WTC11 (cell line): ENCODE data around the gene GRAMD1A. TPM values are rescaled to one million over a fixed set of nuclear protein-coding genes. Genes with fewer than 3 reads are reported as not detected.
A peak's percentile ranks its signal among the peaks of the same experiment; 100 is the strongest.

Experiments
- ATAC-seq: fragments of 200-7000 bp; cut with Tn5 transposase; 2 replicates; pipeline ENCODE4 v1.10.0; 2021; ENCODE audit warnings: mild to moderate bottlenecking, moderate library complexity
- CTCF ChIA-PET: fragments of 300-600 bp; sonication (Branson Sonifier 250); formaldehyde crosslinking; loops from one replicate; lab custom pipeline; 2021; ENCODE audit warnings: antibody characterized with exemption; lab: Charles Lee
- POLR2A ChIA-PET: fragments of 350-600 bp; sonication (Branson Sonifier 250); formaldehyde crosslinking; loops from one replicate; lab custom pipeline; 2021; ENCODE audit warnings: antibody characterized with exemption; lab: Charles Lee
- DNase-seq: peaks from one replicate; pipeline ENCODE4 v3.0.0; 2021; ENCODE audit warnings: low spot score
- H3K27ac Mint-ChIP-seq: 2 replicates; pipeline ENCODE4 v1.8.0; 2021; ENCODE audit warnings: mixed read lengths
- H3K27me3 Mint-ChIP-seq: 2 replicates; pipeline ENCODE4 v1.8.0; 2021; ENCODE audit warnings: low read depth, mild to moderate bottlenecking, moderate library complexity, mixed read lengths
- H3K36me3 Mint-ChIP-seq: 2 replicates; pipeline ENCODE4 v1.8.0; 2021; ENCODE audit warnings: mixed read lengths
- H3K4me1 Mint-ChIP-seq: 2 replicates; pipeline ENCODE4 v1.8.0; 2022; ENCODE audit warnings: mixed read lengths
- H3K4me3 Mint-ChIP-seq: 2 replicates; pipeline ENCODE4 v1.8.0; 2021; ENCODE audit warnings: mild to moderate bottlenecking, moderate library complexity, mixed read lengths
- H3K9me3 Mint-ChIP-seq: 2 replicates; pipeline ENCODE4 v1.8.0; 2021; ENCODE audit warnings: mixed read lengths
- CBFB ChIP-seq: sonication (generic); formaldehyde crosslinking; IDR thresholded peaks from 2 replicates; pipeline ENCODE4 v1.8.1; 2022; ENCODE audit warnings: mild to moderate bottlenecking, low read depth, missing genetic modification reagents
- EMX1 ChIP-seq: fragments of 250-450 bp; sonication (Bioruptor Pico); IDR thresholded peaks from 2 replicates; pipeline ENCODE4 v1.8.0; 2021; ENCODE audit warnings: mild to moderate bottlenecking
- FOXK1 ChIP-seq: sonication (generic); formaldehyde crosslinking; IDR thresholded peaks from 2 replicates; pipeline ENCODE4 v1.8.0; 2022; ENCODE audit warnings: mild to moderate bottlenecking, moderate library complexity, missing genetic modification reagents
- FOXP1 ChIP-seq: sonication (generic); formaldehyde crosslinking; IDR thresholded peaks from 2 replicates; pipeline ENCODE4 v1.8.0; 2022; ENCODE audit warnings: missing genetic modification reagents, mild to moderate bottlenecking, moderate library complexity, borderline replicate concordance
- GTF2I ChIP-seq: fragments of 250-450 bp; sonication (Bioruptor Pico); conservative IDR thresholded peaks from 2 replicates; pipeline ENCODE4 v1.4.0; 2021; ENCODE audit warnings: mild to moderate bottlenecking
- IRF2 ChIP-seq: sonication (generic); formaldehyde crosslinking; IDR thresholded peaks from 2 replicates; pipeline ENCODE4 v1.8.0; 2022; ENCODE audit warnings: low read depth, missing genetic modification reagents, borderline replicate concordance
- JAZF1 ChIP-seq: fragments of 250-450 bp; sonication (Bioruptor Pico); IDR thresholded peaks from 2 replicates; pipeline ENCODE4 v1.9.0; 2021; ENCODE audit warnings: moderate library complexity, mild to moderate bottlenecking, inconsistent platforms
- KAT7 ChIP-seq: sonication (generic); formaldehyde crosslinking; IDR thresholded peaks from 2 replicates; pipeline ENCODE4 v1.8.1; 2023; ENCODE audit warnings: missing genetic modification reagents, mild to moderate bottlenecking, borderline replicate concordance
- MYBL2 ChIP-seq: sonication (generic); formaldehyde crosslinking; IDR thresholded peaks from 2 replicates; pipeline ENCODE4 v1.8.1; 2023; ENCODE audit warnings: mild to moderate bottlenecking, moderate library complexity, missing genetic modification reagents
- NFATC4 ChIP-seq: fragments of 250-450 bp; sonication (Bioruptor Pico); IDR thresholded peaks from 2 replicates; pipeline ENCODE4 v1.9.0; 2021; ENCODE audit warnings: mild to moderate bottlenecking
- NFYB ChIP-seq: sonication (generic); formaldehyde crosslinking; conservative IDR thresholded peaks from 2 replicates; pipeline ENCODE4 v1.8.0; 2022; ENCODE audit warnings: low read depth, missing genetic modification reagents
- OVOL2 ChIP-seq: fragments of 250-450 bp; sonication (Bioruptor Pico); IDR thresholded peaks from 2 replicates; pipeline ENCODE4 v1.9.0; 2021; ENCODE audit warnings: mild to moderate bottlenecking, borderline replicate concordance
- PRRX2 ChIP-seq: fragments of 250-450 bp; sonication (Bioruptor Pico); IDR thresholded peaks from 2 replicates; pipeline ENCODE4 v1.8.0; 2021; ENCODE audit warnings: mild to moderate bottlenecking
- SP1 ChIP-seq: sonication (generic); formaldehyde crosslinking; conservative IDR thresholded peaks from 2 replicates; pipeline ENCODE4 v1.8.1; 2022; ENCODE audit warnings: missing genetic modification reagents
- TP53 ChIP-seq: sonication (generic); formaldehyde crosslinking; IDR thresholded peaks from 2 replicates; pipeline ENCODE4 v1.8.1; 2023; ENCODE audit warnings: mild to moderate bottlenecking, missing genetic modification reagents
- ZNF121 ChIP-seq: sonication (generic); formaldehyde crosslinking; IDR thresholded peaks from 2 replicates; pipeline ENCODE4 v1.8.0; 2023; ENCODE audit warnings: missing genetic modification reagents
- ZNF396 ChIP-seq: fragments of 250-450 bp; sonication (Bioruptor Pico); IDR thresholded peaks from 2 replicates; pipeline ENCODE4 v1.8.0; 2021; ENCODE audit warnings: mild to moderate bottlenecking, moderate library complexity, borderline replicate concordance
- ZNF423 ChIP-seq: fragments of 250-450 bp; sonication (Bioruptor Pico); IDR thresholded peaks from 2 replicates; pipeline ENCODE4 v2.1.2; 2022; ENCODE audit warnings: mild to moderate bottlenecking, moderate library complexity
- ZNF671 ChIP-seq: fragments of 250-450 bp; sonication (Bioruptor Pico); IDR thresholded peaks from 2 replicates; pipeline ENCODE4 v1.8.0; 2021; ENCODE audit warnings: mild to moderate bottlenecking
- total RNA-seq: library from RNA; stranded (reverse); gene quantifications from 3 replicates; pipeline ENCODE4 v1.2.3, GENCODE V29; 2021
- TF ChIP-seq, protein P1 (sequence below): sonication (generic); formaldehyde crosslinking; IDR thresholded peaks from 2 replicates; pipeline ENCODE4 v1.8.1; 2023; ENCODE audit warnings: mild to moderate bottlenecking, missing genetic modification reagents, moderate library complexity
- TF ChIP-seq, protein P2 (sequence below): sonication (generic); formaldehyde crosslinking; IDR thresholded peaks from 2 replicates; pipeline ENCODE4 v1.8.0; 2022; ENCODE audit warnings: mild to moderate bottlenecking, missing genetic modification reagents
- TF ChIP-seq, protein P3 (sequence below): sonication (generic); formaldehyde crosslinking; IDR thresholded peaks from 2 replicates; pipeline ENCODE4 v1.8.1; 2023; ENCODE audit warnings: mild to moderate bottlenecking, moderate library complexity, missing genetic modification reagents
- TF ChIP-seq, protein P4 (sequence below): fragments of 200-600 bp; IDR thresholded peaks from 2 replicates; pipeline ENCODE4 v1.8.0; 2022; ENCODE audit warnings: antibody characterized with exemption
- TF ChIP-seq, protein P5 (sequence below): sonication (generic); formaldehyde crosslinking; conservative IDR thresholded peaks from 2 replicates; pipeline ENCODE4 v1.8.1; 2022; ENCODE audit warnings: mild to moderate bottlenecking, missing genetic modification reagents
- TF ChIP-seq, protein P6 (sequence below): sonication (generic); formaldehyde crosslinking; IDR thresholded peaks from 2 replicates; pipeline ENCODE4 v1.8.0; 2023; ENCODE audit warnings: missing genetic modification reagents
- TF ChIP-seq, protein P7 (sequence below): sonication (generic); formaldehyde crosslinking; IDR thresholded peaks from 2 replicates; pipeline ENCODE4 v1.8.1; 2023; ENCODE audit warnings: mild to moderate bottlenecking, missing genetic modification reagents, moderate library complexity

GRAMD1A gene
- total RNA-seq, 1 experiment from 2014 or later: 389 TPM

DNA sequence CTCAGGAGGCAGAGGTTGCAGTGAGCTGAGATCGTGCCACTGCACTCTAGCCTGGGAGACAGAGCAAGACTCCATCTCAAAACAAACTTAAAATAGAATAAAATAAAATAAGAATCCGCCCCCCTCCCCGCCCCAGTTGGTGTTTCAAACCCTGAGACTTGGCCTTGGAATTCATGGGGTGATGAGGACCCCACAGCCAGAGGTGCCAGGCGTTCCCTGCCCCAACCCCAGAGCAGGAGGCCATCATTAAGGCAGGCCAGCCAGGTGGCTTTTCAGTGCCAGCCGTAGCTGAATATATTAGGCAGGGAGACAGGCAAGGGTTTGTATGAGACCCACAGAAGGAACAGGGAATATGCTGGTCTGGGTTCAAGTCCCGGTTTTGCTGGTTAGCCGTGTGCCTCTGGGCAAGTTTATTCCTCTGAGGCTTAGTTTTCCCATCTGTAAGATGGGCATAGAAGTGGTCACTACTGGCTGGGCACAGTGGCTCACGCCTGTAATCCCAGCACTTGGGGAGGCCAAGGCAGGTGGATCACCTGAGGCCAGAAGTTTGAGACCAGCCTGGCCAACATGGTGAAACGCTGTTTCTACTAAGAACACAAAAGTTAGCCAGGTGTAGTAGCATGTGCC, 53.7 kb downstream of the GRAMD1A start:
- Mint-ChIP-seq H3K9me3 (no peaks in the 10 kb centered on the region), H3K27ac (no peak overlapping the region), H3K27me3 (no peaks in the 10 kb centered on the region), H3K36me3 (peaks cover 9% of the 10 kb centered on the region), H3K4me3 (no peak overlapping the region), H3K4me1 (peaks cover 17% of the 10 kb centered on the region)
- POLR2A ChIA-PET: no interaction called here
- CTCF ChIA-PET: interaction anchor here (1.6 to 5.0 kb wide), 6 partner anchors 9 to 215 kb away, joined by 5 to 81 read pairs (median 16); no protein-coding TSS in a partner anchor
- TF ChIP-seq KAT7 (CRISPR knock-in tag) (no peak), GTF2I (no peak), JAZF1 (no peak), NFYB (CRISPR knock-in tag) (no peak)
- no peak for ATAC-seq
- DNase-seq: no peak

DNA sequence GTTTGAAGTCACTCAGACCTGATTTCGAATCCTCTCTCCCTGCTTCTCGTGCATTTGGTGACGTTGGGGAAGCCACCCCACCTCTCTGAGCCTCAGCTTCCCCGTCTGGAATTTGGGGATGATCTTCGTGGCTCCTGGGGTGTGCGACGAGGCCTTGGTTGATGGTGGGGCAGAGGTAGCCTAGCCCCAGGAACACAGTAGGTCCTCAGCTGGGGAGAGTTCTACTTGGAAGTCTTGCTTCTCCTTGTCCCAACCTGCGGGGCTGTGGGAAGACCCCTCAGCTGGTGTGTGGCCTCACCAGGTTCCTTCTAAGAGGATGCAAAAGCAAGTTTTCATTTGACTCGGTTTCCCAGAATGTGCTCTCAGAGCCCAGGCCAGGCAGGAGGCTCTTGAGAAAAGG, 54.5 kb downstream of the GRAMD1A start:
- Mint-ChIP-seq H3K9me3 (no peaks in the 10 kb centered on the region), H3K4me3 (no peak overlapping the region), H3K4me1 (peaks cover 19% of the 10 kb centered on the region), H3K27me3 (no peaks in the 10 kb centered on the region), H3K27ac (no peak overlapping the region), H3K36me3 (peaks cover 6% of the 10 kb centered on the region)
- no peak for DNase-seq
- POLR2A ChIA-PET: interaction anchor here (0.6 to 0.9 kb wide), 2 partner anchors 12 to 87 kb away, joined by 3 read pairs; no protein-coding TSS in a partner anchor
- CTCF ChIA-PET: interaction anchor here (1.5 to 5.0 kb wide), 14 partner anchors 8 to 216 kb away, joined by 5 to 81 read pairs (median 14); partner anchors contain the start of genes HPN and USF2
- TF ChIP-seq MYBL2 (CRISPR knock-in tag) (no peak), FOXP1 (CRISPR knock-in tag) (no peak), ZNF396 (CRISPR knock-in tag) (no peak), PRRX2 (CRISPR knock-in tag) (no peak), GTF2I (no peak), TP53 (CRISPR knock-in tag) (no peak), NFATC4 (CRISPR knock-in tag) (no peak), KAT7 (CRISPR knock-in tag) (no peak), OVOL2 (CRISPR knock-in tag) (no peak), FOXK1 (no peak), SP1 (CRISPR knock-in tag) (no peak), IRF2 (CRISPR knock-in tag) (no peak), ZNF121 (CRISPR knock-in tag) (no peak)
- TF ChIP-seq, protein P1, sequence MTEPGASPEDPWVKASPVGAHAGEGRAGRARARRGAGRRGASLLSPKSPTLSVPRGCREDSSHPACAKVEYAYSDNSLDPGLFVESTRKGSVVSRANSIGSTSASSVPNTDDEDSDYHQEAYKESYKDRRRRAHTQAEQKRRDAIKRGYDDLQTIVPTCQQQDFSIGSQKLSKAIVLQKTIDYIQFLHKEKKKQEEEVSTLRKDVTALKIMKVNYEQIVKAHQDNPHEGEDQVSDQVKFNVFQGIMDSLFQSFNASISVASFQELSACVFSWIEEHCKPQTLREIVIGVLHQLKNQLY (CRISPR knock-in tag): no peak
- TF ChIP-seq, protein P2, sequence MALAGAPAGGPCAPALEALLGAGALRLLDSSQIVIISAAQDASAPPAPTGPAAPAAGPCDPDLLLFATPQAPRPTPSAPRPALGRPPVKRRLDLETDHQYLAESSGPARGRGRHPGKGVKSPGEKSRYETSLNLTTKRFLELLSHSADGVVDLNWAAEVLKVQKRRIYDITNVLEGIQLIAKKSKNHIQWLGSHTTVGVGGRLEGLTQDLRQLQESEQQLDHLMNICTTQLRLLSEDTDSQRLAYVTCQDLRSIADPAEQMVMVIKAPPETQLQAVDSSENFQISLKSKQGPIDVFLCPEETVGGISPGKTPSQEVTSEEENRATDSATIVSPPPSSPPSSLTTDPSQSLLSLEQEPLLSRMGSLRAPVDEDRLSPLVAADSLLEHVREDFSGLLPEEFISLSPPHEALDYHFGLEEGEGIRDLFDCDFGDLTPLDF (CRISPR knock-in tag): no peak
- TF ChIP-seq, protein P3, sequence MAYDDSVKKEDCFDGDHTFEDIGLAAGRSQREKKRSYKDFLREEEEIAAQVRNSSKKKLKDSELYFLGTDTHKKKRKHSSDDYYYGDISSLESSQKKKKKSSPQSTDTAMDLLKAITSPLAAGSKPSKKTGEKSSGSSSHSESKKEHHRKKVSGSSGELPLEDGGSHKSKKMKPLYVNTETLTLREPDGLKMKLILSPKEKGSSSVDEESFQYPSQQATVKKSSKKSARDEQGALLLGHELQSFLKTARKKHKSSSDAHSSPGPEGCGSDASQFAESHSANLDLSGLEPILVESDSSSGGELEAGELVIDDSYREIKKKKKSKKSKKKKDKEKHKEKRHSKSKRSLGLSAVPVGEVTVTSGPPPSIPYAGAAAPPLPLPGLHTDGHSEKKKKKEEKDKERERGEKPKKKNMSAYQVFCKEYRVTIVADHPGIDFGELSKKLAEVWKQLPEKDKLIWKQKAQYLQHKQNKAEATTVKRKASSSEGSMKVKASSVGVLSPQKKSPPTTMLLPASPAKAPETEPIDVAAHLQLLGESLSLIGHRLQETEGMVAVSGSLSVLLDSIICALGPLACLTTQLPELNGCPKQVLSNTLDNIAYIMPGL: no peak
- ATAC-seq: no peak

DNA sequence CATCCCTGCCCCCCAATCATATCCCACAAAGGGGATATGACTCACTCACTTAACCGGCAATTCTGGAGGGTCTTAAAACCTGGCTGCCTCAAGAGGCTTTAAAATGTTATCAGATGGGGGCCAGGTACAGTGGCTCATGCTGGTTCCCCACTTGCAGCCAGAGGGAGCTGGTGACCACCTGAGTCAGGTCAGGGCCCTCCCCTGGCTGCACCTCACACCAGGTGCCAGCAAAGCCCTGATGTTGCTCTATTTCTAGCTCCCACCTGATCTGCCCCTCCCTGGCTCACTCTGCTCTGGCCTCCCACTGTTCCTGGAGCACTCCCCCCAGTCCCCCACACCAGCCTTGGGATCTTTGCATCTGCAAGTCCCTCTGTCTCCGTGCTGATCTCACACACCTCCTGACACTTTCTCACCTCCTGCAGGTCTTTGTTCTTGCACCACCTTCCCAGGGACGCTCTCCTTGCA, 55.6 kb downstream of the GRAMD1A start:
- TF ChIP-seq CBFB (CRISPR knock-in tag): no peak
- TF ChIP-seq, protein P4, sequence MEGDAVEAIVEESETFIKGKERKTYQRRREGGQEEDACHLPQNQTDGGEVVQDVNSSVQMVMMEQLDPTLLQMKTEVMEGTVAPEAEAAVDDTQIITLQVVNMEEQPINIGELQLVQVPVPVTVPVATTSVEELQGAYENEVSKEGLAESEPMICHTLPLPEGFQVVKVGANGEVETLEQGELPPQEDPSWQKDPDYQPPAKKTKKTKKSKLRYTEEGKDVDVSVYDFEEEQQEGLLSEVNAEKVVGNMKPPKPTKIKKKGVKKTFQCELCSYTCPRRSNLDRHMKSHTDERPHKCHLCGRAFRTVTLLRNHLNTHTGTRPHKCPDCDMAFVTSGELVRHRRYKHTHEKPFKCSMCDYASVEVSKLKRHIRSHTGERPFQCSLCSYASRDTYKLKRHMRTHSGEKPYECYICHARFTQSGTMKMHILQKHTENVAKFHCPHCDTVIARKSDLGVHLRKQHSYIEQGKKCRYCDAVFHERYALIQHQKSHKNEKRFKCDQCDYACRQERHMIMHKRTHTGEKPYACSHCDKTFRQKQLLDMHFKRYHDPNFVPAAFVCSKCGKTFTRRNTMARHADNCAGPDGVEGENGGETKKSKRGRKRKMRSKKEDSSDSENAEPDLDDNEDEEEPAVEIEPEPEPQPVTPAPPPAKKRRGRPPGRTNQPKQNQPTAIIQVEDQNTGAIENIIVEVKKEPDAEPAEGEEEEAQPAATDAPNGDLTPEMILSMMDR: peak; percentile 36
- no peak for TF ChIP-seq ZNF671
- TF ChIP-seq, protein P5, sequence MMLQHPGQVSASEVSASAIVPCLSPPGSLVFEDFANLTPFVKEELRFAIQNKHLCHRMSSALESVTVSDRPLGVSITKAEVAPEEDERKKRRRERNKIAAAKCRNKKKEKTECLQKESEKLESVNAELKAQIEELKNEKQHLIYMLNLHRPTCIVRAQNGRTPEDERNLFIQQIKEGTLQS (CRISPR knock-in tag): no peak
- TF ChIP-seq, protein P6, sequence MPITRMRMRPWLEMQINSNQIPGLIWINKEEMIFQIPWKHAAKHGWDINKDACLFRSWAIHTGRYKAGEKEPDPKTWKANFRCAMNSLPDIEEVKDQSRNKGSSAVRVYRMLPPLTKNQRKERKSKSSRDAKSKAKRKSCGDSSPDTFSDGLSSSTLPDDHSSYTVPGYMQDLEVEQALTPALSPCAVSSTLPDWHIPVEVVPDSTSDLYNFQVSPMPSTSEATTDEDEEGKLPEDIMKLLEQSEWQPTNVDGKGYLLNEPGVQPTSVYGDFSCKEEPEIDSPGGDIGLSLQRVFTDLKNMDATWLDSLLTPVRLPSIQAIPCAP (CRISPR knock-in tag): no peak
- 0 out of 2 replicates have a peak, but pooled peaks have one; percentile 23 for TF ChIP-seq EMX1 (CRISPR knock-in tag)
- TF ChIP-seq ZNF423 (CRISPR knock-in tag): peak; percentile 27; the same call in 1 of the 2 replicates
- TF ChIP-seq, protein P7, sequence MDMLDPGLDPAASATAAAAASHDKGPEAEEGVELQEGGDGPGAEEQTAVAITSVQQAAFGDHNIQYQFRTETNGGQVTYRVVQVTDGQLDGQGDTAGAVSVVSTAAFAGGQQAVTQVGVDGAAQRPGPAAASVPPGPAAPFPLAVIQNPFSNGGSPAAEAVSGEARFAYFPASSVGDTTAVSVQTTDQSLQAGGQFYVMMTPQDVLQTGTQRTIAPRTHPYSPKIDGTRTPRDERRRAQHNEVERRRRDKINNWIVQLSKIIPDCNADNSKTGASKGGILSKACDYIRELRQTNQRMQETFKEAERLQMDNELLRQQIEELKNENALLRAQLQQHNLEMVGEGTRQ (CRISPR knock-in tag): 0 out of 2 replicates have a peak, but pooled peaks have one; percentile 33
- TF ChIP-seq ZNF121 (CRISPR knock-in tag): peak; percentile 95
- no peaks in the 10 kb centered on the region for H3K9me3 Mint-ChIP-seq
- H3K27me3 Mint-ChIP-seq: no peaks in the 10 kb centered on the region; the same call in 1 of the 2 replicates
- ChIA-PET POLR2A (interaction anchor here (1.0 kb wide), 1 partner anchor 14 kb away, joined by 3 read pairs; the partner anchor contains the start of gene HPN), CTCF (interaction anchor here (0.6 to 5.0 kb wide), 46 partner anchors 9 to 455 kb away, joined by 3 to 81 read pairs (median 6); partner anchors contain the start of genes FXYD5, HPN, LGI4 and USF2)
- H3K4me3 Mint-ChIP-seq: peak overlapping the region; percentile 18
- DNase-seq (peak; percentile 83), ATAC-seq (peak; percentile 96)
- H3K4me1 Mint-ChIP-seq: peaks cover 19% of the 10 kb centered on the region
- peak overlapping the region; percentile 43; the same call in 1 of the 2 replicates for H3K27ac Mint-ChIP-seq
- no peaks in the 10 kb centered on the region for H3K36me3 Mint-ChIP-seq
